ENCODE results near the gene RER1. TPM values are rescaled to one million over a fixed set of nuclear protein-coding genes. Genes with fewer than 3 reads are reported as not detected.

Gene RER1
- total and polyA plus RNA-seq, 12 donors: 55.5 to 107 (median 77.3) TPM

- WGBS, 2 donors: 80% methylated on average over 13 of the region's 13 CpGs
- Histone ChIP-seq H3K36me3 (no peaks in the 10 kb centered on the region), H3K4me3 (no peak overlapping the region), H3K27ac (no peak overlapping the region), H3K9me3 (peaks cover 0 to 7% (median 0%) of the 10 kb centered on the region in 11 donors), H3K27me3 (peaks cover 4 to 77% (median 55%) of the 10 kb centered on the region in 7 donors), H3K4me1 (no peaks in the 10 kb centered on the region)
- DNase-seq (no peak), ATAC-seq (no peak)
- intact Hi-C loops (cut with DNase I): no loop called here
- no peak for TF ChIP-seq CTCF (IDR thresholded peaks at IDR 0.05)
Measured at GRCh38 chr1:2433196-2433595, 41.6 kb downstream of the RER1 start.

GRCh38 chr1:2433936-2434655 lies 42.5 kb downstream of the RER1 start:
- H3K27ac ChIP-seq: no peak overlapping the region
- H3K27me3 ChIP-seq: peaks cover 4 to 72% (median 46%) of the 10 kb centered on the region in 7 donors
- H3K4me1 ChIP-seq: no peaks in the 10 kb centered on the region
- intact Hi-C loops (cut with DNase I): no loop called here
- TF ChIP-seq CTCF (IDR thresholded peaks at IDR 0.05): no peak
- DNase-seq (no peak), ATAC-seq (no peak)
- WGBS, 2 donors: 74 to 76% methylated on average over 32 to 34 of the region's 34 CpGs
- H3K9me3 ChIP-seq: peaks cover 0 to 7% (median 0%) of the 10 kb centered on the region in 11 donors
- H3K36me3 ChIP-seq: no peaks in the 10 kb centered on the region
- no peak overlapping the region for H3K4me3 ChIP-seq

- Histone ChIP-seq H3K4me1 (no peaks in the 10 kb centered on the region), H3K27me3 (peaks cover 4 to 62% (median 40%) of the 10 kb centered on the region in 7 donors), H3K36me3 (no peaks in the 10 kb centered on the region), H3K4me3 (no peak overlapping the region), H3K27ac (no peak overlapping the region), H3K9me3 (peaks cover 0 to 1% (median 0%) of the 10 kb centered on the region in 11 donors)
- no peak for DNase-seq
- no peak for ATAC-seq
- intact Hi-C loops (cut with DNase I): no loop called here
- WGBS, 2 donors: 68 to 70% methylated on average over 8 to 9 of the region's 9 CpGs
- TF ChIP-seq CTCF (IDR thresholded peaks at IDR 0.05): no peak
Measured at GRCh38 chr1:2435091-2435490, 43.5 kb downstream of the RER1 start.

GRCh38 chr1:2435746-2436355 lies 44.2 kb downstream of the RER1 start:
- peaks cover 4 to 56% (median 34%) of the 10 kb centered on the region in 7 donors for H3K27me3 ChIP-seq
- intact Hi-C loops (cut with DNase I): no loop called here
- DNase-seq: no peak
- no peaks in the 10 kb centered on the region for H3K9me3 ChIP-seq
- H3K36me3 ChIP-seq: no peaks in the 10 kb centered on the region
- ATAC-seq: no peak
- no peaks in the 10 kb centered on the region for H3K4me1 ChIP-seq
- H3K27ac ChIP-seq: no peak overlapping the region
- H3K4me3 ChIP-seq: no peak overlapping the region
- WGBS, 2 donors: 67 to 72% methylated on average over 1 of the region's 2 CpGs
- no peak for TF ChIP-seq CTCF (IDR thresholded peaks at IDR 0.05)

Data from heart right ventricle (tissue), 16 donors.